ENCODE data around the gene NKAIN1.

- TF ChIP-seq CTCF (IDR thresholded peaks at IDR 0.05; ENCODE audit: low read depth, low read length) (no peak), EZH2phosphoT487 (IDR thresholded peaks at IDR 0.05; ENCODE audit: low read depth) (no peak)
Observed at GRCh38 chr1:31180338-31180737, 59.3 kb downstream of the NKAIN1 start.
